Mucosa of descending colon (tissue), 3 donors: ENCODE data around the gene SMARCA4. TPM values are rescaled to one million over a fixed set of nuclear protein-coding genes. Genes with fewer than 3 reads are reported as not detected.
A peak's percentile ranks its signal among the peaks of the same experiment; 100 is the strongest.
"Not testable (repeated sequence)": the region's sequence is repeated elsewhere in the genome, so short reads cannot be mapped to it uniquely, and the experiment has no call there.

Experiments used
- ATAC-seq: fragments of 200-7000 bp; cut with Tn5 transposase; one replicate; pipeline ENCODE4 v1.9.1; 2020; ENCODE audit warnings: mild to moderate bottlenecking, moderate library complexity
- DNase-seq, 3 donors: peaks; one replicate each; pipeline ENCODE4 v3.0.0-alpha.2; 2020
- H3K36me3 ChIP-seq: fragments of 200-600 bp; one replicate; pipeline ENCODE4 v1.8.0; 2021; ENCODE audit warnings: low read depth, mild to moderate bottlenecking
- H3K4me1 ChIP-seq: fragments of 200-600 bp; one replicate; pipeline ENCODE4 v1.8.0; 2021; ENCODE audit warnings: low read depth, mild to moderate bottlenecking
- H3K4me3 ChIP-seq: fragments of 200-600 bp; one replicate; pipeline ENCODE4 v1.8.0; 2021; ENCODE audit warnings: mild to moderate bottlenecking
- H3K9me3 ChIP-seq: fragments of 200-600 bp; one replicate; pipeline ENCODE4 v1.8.0; 2021; ENCODE audit warnings: mild to moderate bottlenecking
- CTCF ChIP-seq: fragments of 200-600 bp; IDR thresholded peaks from one replicate; pipeline ENCODE4 v1.8.0; 2022; ENCODE audit warnings: antibody characterized with exemption, mild to moderate bottlenecking
- intact Hi-C, 2 donors: fragments of 100-400 bp; cut with DNase I in 1 of 2; cut with micrococcal nuclease in 1 of 2; formaldehyde crosslinking; loops; one replicate each; pipeline versions ENCODE4 v1.11.0 to v1.11.1; 2022; cut with DNase I, micrococcal nuclease
- total RNA-seq, 3 donors: library from RNA; stranded (reverse); fragmentation: NEBNext Ultra II Directional in 2 of 3; extraction: Animal tissue kit (Norgen Biotek cat#: 25700) in 2 of 3; gene quantifications; one replicate each; pipeline versions ENCODE4 v1.2.1 to v1.2.4, GENCODE V29; 2021 to 2023
- donor health status: DM: no; HTN: no; CAD: no; lungs with moderate emphysema.
- donor health status: DM: no; HTN: no; CAD: no.
- donor health status: DM: no; HTN: yes; CAD: no.

The SMARCA4 gene
- total RNA-seq, 3 donors from 2014 or later = 81.5 to 86.5 (median 86.3) TPM

GRCh38 chr19:10991521-10992081 lies 30.8 kb downstream of the SMARCA4 start:
- H3K9me3 ChIP-seq = no peaks in the 10 kb centered on the region
- intact Hi-C loops = no loop called here
- H3K36me3 ChIP-seq = peaks cover 8% of the 10 kb centered on the region
- no peaks in the 10 kb centered on the region for H3K4me1 ChIP-seq
- H3K4me3 ChIP-seq = no peak overlapping the region
- no peak for TF ChIP-seq CTCF
- ATAC-seq (no peak), DNase-seq (no peak)

- H3K4me3 ChIP-seq, ATAC-seq, DNase-seq, intact Hi-C loops, H3K36me3 ChIP-seq, H3K4me1 ChIP-seq, H3K9me3 ChIP-seq: not testable (repeated sequence)
Measured at GRCh38 chr19:10992174-10992573, 31.3 kb downstream of the SMARCA4 start.

- no peaks in the 10 kb centered on the region for H3K9me3 ChIP-seq
- peaks cover 2% of the 10 kb centered on the region for H3K36me3 ChIP-seq
- H3K4me1 ChIP-seq = no peaks in the 10 kb centered on the region
- ATAC-seq = no peak
- TF ChIP-seq CTCF = no peak
- no peak for DNase-seq
- intact Hi-C loops = no loop called here
- H3K4me3 ChIP-seq = no peak overlapping the region
Measured at GRCh38 chr19:10995926-10996600, 35.2 kb downstream of the SMARCA4 start.

- intact Hi-C loops = no loop called here
- Histone ChIP-seq H3K36me3 (no peaks in the 10 kb centered on the region), H3K4me3 (no peak overlapping the region), H3K9me3 (no peaks in the 10 kb centered on the region), H3K4me1 (no peaks in the 10 kb centered on the region)
- ATAC-seq (peak; percentile 69), DNase-seq (peak in 1 of 3 donors; percentile 24)
- TF ChIP-seq CTCF = no peak
Measured at GRCh38 chr19:10998045-10998533, 37.3 kb downstream of the SMARCA4 start.

GRCh38 chr19:10998666-10999065 lies 37.8 kb downstream of the SMARCA4 start:
- ATAC-seq = no peak
- TF ChIP-seq CTCF = no peak
- H3K4me1 ChIP-seq = no peaks in the 10 kb centered on the region
- intact Hi-C loops = no loop called here
- H3K36me3 ChIP-seq = no peaks in the 10 kb centered on the region
- H3K9me3 ChIP-seq = no peaks in the 10 kb centered on the region
- no peak for DNase-seq
- no peak overlapping the region for H3K4me3 ChIP-seq

GRCh38 chr19:11005521-11005920 lies 44.7 kb downstream of the SMARCA4 start:
- no peaks in the 10 kb centered on the region for H3K9me3 ChIP-seq
- no peak overlapping the region for H3K4me3 ChIP-seq
- ATAC-seq (no peak), DNase-seq (no peak)
- intact Hi-C loops = no loop called here
- no peaks in the 10 kb centered on the region for H3K4me1 ChIP-seq
- TF ChIP-seq CTCF = no peak
- H3K36me3 ChIP-seq = no peaks in the 10 kb centered on the region
